Stimulated activated effector memory CD8-positive, alpha-beta T cell treated with anti-CD3 and anti-CD28 coated beads, Interleukin-12 subunit alpha, Interleukin-12 subunit beta, amount 100 ng/mL, for 72 hours (primary cell): Measurements from ENCODE around the gene STOML2.

Source experiments
- ATAC-seq: fragments of 150-1000 bp; cut with Tn5 transposase; 2 replicates; pipeline ENCODE4 v1.10.0; 2021
- DNase-seq, 2 donors: peaks; one replicate each; pipeline ENCODE4 v3.0.0; 2021 to 2022; ENCODE audit warnings: low spot score in 2 of 2
- H3K27ac Mint-ChIP-seq: one replicate; pipeline ENCODE4 v1.8.0; 2022; ENCODE audit warnings: mild to moderate bottlenecking, mixed read lengths
- H3K36me3 Mint-ChIP-seq: one replicate; pipeline ENCODE4 v1.8.0; 2022; ENCODE audit warnings: mild to moderate bottlenecking, mixed read lengths
- H3K4me1 Mint-ChIP-seq: one replicate; pipeline ENCODE4 v1.8.0; 2022; ENCODE audit warnings: mixed read lengths
- H3K4me3 Mint-ChIP-seq: one replicate; pipeline ENCODE4 v1.8.0; 2022; ENCODE audit warnings: mild to moderate bottlenecking, mixed read lengths
- H3K9me3 Mint-ChIP-seq: one replicate; pipeline ENCODE4 v1.8.0; 2022; ENCODE audit warnings: mixed read lengths

The STOML2 gene

DNA sequence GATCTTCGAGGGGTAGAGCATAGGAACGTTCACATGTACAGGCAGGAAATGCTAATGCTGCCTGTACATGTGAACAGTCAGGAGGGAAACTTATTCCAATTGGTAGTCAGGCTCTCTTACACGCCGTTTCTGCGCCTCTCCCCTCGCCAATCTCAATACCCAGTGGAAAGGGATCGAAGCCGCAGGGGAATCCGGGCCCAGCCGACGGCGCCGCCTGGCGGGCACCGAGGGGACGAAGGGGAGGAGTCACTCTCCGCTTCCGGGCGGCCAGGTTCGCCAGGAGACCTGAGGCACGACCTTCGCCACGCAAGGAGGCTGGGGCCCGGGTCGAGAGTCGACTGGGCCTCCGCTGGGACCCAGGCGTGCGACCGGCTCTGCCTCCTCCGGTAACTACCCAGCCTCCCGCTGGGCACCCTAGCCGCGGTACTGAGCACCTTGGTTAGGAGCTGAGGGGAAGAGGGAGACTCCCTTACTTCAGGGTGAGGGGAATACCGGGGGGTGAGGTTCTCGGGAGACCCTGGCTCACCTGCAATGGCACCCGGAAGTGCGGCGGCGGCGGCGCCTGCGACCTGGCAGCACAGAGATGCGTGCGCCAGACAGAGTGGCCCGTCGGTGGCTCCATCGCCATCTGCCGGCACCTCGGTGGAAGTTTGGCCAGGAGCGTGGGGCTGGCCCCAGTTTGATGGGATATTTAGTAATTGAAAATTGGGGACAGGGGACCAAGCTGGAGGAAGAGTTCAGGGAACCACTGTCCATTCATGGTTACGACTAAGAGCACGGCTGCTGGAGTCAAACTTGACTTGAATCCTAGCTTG lies 6.7 kb downstream of the STOML2 start, which contains the start of gene PIGO:
Gene PIGO, minus strand, starts transcription at position 557 of the 815 bp plus-strand sequence. CDS start 1,026 bp downstream, outside the sequence.
- Mint-ChIP-seq H3K4me3 (peak within 1 kb of the TSS; percentile 79), H3K36me3 (peaks cover 64% of the 10 kb centered on the region), H3K9me3 (no peaks in the 10 kb centered on the region), H3K4me1 (peaks cover 46% of the 10 kb centered on the region), H3K27ac (peak within 1 kb of the TSS; percentile 96)
- ATAC-seq, result peak; percentile 94
- peak; percentile 89 to 94 for DNase-seq

DNA sequence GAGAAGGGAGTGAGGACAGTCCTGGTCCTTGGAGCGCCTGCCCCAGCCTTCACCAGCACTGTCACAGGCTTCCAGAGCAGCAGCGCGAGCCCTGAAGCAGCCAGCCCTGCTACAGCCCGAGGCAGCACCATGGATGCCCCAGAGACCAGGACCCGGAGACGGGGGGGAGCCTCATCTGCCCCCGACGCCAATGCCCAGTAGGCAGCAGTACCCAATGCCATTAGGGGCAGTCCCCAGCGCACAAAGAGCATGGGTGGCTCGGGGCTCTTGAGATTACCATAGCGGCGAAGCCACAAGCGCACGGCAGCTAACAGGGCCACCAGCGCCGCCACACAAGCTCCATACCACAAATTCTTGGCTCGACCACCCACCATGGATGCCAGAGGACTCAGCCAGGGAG lies 11.4 kb downstream of the STOML2 start:
- Mint-ChIP-seq H3K4me1 (peaks cover 27% of the 10 kb centered on the region), H3K4me3 (no peak overlapping the region), H3K27ac (no peak overlapping the region), H3K36me3 (peaks cover 72% of the 10 kb centered on the region), H3K9me3 (no peaks in the 10 kb centered on the region)
- ATAC-seq, result no peak
- no peak for DNase-seq

DNA sequence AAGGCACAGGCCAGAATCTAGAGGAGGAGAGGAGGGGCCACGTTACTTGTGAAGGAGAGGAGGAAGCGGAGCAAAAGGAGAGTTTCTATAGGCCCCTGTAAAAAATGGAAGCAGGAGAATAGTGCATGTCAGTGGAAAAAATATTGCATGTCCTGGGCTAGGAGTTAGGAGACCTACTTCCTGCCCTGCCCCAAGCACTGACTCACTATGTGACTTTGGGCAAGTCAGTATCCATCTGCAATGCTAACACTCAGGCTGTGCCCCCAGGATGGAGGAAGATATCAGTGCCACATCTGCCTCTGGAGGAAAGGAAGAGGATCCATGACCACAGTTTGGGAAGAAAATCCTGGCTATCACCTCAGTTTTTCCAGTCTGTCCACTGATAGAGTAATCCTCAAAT lies 13.5 kb downstream of the STOML2 start:
- Mint-ChIP-seq H3K4me1 (peaks cover 6% of the 10 kb centered on the region), H3K4me3 (no peak overlapping the region), H3K9me3 (no peaks in the 10 kb centered on the region), H3K27ac (no peak overlapping the region), H3K36me3 (peaks cover 61% of the 10 kb centered on the region)
- DNase-seq, result no peak
- no peak for ATAC-seq

DNA sequence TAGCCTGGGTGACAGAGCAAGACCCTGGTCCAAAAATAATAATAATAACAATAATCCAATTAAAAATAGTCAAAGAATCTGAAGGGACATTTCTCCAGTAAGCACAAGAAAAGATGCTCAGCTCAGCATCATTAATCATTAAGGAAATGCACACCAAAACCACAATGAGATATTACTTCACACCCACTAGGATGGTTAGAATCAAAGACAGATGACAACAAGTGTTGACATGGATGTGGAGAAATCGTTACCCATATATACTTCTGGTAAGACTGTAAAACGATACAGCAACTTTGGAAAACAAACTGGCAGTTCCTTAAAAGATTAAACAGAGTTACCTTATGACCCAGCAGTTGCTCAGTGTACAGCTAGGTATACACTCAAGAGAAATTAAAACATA lies 17.9 kb downstream of the STOML2 start:
- ATAC-seq, result peak; percentile 61
- no peak for DNase-seq
- H3K27ac Mint-ChIP-seq, result no peak overlapping the region
- no peak overlapping the region for H3K4me3 Mint-ChIP-seq
- peaks cover 4% of the 10 kb centered on the region for H3K4me1 Mint-ChIP-seq
- H3K36me3 Mint-ChIP-seq, result peaks cover 34% of the 10 kb centered on the region
- no peaks in the 10 kb centered on the region for H3K9me3 Mint-ChIP-seq

DNA sequence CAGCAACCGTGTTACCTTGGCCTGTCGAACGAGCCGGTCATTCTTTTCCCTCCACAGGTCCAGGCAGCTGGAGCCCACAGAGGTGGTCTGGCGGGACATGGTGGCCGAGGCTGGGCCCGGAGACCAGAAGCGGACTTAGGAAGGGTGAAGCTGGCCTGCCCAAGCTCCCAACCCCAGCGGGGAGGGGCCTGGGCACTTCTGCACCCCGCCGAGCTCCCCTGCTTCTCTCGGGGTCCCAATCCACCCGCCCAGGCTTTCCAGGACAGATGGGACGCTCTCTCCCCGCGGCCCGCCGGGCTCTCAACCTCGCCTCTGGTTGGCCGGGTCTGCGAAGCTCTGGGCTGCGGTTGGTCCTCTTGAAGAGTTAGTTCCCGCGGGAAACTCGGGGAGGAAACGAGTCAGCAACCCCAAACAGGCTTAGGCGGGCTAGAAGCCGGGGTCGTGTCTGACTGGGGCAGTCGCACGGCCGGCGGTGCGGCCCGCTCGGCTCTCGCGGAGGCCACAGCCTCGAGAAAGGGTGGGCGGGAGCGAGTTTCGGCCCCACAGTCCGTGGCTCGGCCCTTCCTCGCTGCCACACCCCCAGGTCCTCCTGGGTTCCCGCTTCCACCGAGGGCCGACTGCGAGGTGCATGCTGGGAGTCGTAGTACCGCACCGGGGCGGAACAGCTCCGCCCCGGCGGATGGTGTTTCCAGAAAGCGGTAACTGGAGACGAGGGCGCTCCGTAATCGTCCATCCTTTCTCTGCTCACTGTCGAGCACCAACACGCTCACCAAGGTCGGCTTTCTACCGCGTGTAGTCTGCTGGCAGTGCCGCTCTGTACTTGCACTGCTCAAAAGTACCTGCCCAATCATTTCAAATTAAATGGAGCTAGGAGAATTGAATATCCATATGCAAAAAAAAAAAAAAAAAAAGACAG lies 23.2 kb downstream of the STOML2 start, which contains the start of gene FANCG:
Gene FANCG, minus strand, starts transcription at position 517 of the 916 bp plus-strand sequence. Its CDS starts 418 bp downstream, at position 99.
- Mint-ChIP-seq H3K27ac (peak within 1 kb of the TSS; percentile 96), H3K9me3 (no peaks in the 10 kb centered on the region), H3K36me3 (peaks cover 46% of the 10 kb centered on the region), H3K4me3 (peak within 1 kb of the TSS; percentile 95), H3K4me1 (peaks cover 36% of the 10 kb centered on the region)
- peak; percentile 72 to 93 for DNase-seq
- peak; percentile 94 for ATAC-seq

DNA sequence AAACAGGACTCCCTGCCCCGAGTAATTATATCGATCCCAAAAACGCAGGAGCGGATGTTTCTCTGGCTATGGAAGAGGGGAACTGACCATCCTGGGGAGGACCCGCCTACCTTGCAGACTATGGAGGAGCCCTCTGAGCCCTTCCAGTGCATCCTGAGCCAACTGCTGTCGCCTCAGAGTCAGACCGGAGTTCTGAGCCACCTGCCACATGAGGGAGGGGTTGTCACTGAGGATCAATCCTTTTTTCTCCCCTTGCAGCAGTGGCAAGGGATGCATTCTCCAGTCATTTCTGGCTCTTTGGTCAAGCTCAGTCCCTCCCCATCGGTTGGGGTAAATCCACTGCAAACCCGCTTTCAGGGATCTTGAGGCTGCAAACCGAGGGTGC lies 23.9 kb downstream of the STOML2 start:
- H3K36me3 Mint-ChIP-seq, result peaks cover 52% of the 10 kb centered on the region
- H3K4me1 Mint-ChIP-seq, result peaks cover 42% of the 10 kb centered on the region
- H3K4me3 Mint-ChIP-seq, result peak overlapping the region; percentile 95
- no peaks in the 10 kb centered on the region for H3K9me3 Mint-ChIP-seq
- DNase-seq, result peak in 1 of 2 donors; percentile 58
- ATAC-seq, result peak; percentile 2
- H3K27ac Mint-ChIP-seq, result peak overlapping the region; percentile 96

DNA sequence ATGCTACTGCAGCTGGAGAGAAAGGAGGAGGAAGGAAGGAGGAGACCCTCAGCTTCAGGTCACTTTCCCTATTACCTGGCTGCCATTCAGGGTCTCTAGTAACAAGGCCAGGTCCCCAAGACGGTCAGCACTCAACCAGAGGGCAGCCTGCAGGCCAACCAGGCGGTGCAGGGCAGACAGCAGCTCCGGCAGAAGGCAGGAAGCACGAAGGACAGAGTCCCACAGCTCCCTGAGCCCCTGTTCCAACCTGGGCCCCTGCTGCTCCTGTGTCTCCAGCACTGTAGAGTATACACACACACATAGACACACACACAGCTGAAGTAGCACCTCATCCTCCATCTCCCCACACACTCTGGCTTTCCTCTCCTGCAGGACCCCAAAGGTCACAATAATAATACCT lies 24.9 kb downstream of the STOML2 start:
- DNase-seq (no peak), ATAC-seq (no peak)
- Mint-ChIP-seq H3K4me1 (peaks cover 52% of the 10 kb centered on the region), H3K4me3 (peak overlapping the region; percentile 95), H3K36me3 (peaks cover 59% of the 10 kb centered on the region), H3K27ac (peak overlapping the region; percentile 96), H3K9me3 (no peaks in the 10 kb centered on the region)

DNA sequence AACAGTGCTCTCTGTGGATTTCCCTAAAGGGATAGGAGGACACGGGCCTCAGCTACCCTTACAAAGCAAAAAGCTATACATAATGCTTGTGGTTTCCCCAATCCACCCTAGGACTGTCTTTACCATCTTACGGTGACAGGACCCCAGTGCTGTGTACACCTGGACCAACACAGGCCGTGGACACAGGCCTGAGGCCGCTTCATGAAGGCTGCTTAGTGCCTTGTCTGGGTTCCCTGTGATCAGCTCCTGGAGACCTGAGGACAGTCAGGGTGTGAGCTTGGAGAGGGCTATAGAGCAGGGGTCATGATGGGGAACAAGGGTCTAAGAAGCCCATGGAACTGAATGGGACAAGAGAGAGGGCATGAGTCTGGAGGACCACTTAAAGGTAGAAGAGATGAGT lies 26.1 kb downstream of the STOML2 start:
- Mint-ChIP-seq H3K4me3 (peak overlapping the region; percentile 95), H3K9me3 (no peaks in the 10 kb centered on the region), H3K36me3 (peaks cover 69% of the 10 kb centered on the region), H3K4me1 (peaks cover 59% of the 10 kb centered on the region), H3K27ac (peak overlapping the region; percentile 1)
- DNase-seq, result no peak
- ATAC-seq, result no peak

DNA sequence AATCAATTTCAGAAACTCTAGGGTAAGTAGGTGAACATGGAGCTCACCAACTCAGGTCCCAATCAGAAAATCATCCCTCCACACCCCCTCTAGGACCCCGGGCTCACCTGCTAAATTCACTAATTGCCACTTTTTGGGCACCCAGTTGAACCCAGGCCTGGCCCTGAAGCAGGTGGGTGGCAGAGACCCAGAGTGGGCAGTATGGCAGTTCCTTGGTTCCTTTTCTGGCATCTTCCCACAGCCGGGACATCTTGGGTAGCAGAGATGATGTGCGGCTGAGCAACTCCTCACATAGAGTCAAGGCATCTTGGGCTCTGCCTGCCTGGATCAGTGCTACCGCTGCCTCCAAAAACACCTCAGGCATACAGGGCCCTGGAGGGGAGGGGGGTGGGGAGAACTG lies 27.6 kb downstream of the STOML2 start:
- DNase-seq, result no peak
- Mint-ChIP-seq H3K4me1 (peaks cover 65% of the 10 kb centered on the region), H3K27ac (no peak overlapping the region), H3K4me3 (no peak overlapping the region), H3K9me3 (no peaks in the 10 kb centered on the region), H3K36me3 (peaks cover 84% of the 10 kb centered on the region)
- ATAC-seq, result no peak

DNA sequence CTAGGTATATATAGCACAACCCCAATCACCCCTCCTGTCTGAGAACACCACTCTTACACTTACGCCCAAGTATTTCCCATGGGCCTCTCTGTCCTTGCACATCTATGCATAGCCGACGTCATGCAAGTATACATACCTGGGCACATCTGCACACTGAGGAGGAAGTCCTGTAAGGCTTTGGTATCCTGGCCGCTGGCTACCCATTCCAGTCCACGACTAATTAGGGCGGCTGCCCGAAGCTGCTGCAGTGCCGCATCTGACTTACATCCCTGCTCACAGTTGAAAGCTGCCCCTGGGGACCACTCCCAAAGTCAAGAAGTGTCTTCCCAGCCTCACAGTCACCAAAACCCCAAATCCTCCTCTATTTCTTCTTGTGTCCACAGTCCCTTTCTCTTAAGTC lies 28.1 kb downstream of the STOML2 start:
- no peaks in the 10 kb centered on the region for H3K9me3 Mint-ChIP-seq
- no peak overlapping the region for H3K27ac Mint-ChIP-seq
- H3K36me3 Mint-ChIP-seq, result peaks cover 84% of the 10 kb centered on the region
- no peak for DNase-seq
- H3K4me1 Mint-ChIP-seq, result peaks cover 65% of the 10 kb centered on the region
- no peak for ATAC-seq
- no peak overlapping the region for H3K4me3 Mint-ChIP-seq

DNA sequence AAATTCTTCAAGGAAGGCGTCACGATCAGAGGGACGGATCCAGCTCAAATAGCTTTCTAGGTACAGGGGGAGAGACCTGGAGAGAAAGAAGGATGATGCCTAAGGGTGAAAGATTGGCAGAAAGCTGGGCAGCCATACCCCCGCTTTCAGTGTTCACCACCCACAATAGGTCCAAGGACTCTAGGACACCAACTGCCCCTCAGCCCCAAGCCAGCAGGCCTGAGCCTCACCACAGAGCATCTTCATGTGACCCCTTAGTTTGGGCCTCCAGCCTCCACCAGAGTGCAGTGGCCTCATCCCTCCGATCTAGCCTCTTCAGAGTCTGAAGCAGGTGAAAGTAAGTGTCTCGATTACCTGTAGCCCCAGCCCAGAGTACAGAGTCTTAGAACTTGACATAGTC lies 28.8 kb downstream of the STOML2 start:
- H3K36me3 Mint-ChIP-seq, result peaks cover 86% of the 10 kb centered on the region

DNA sequence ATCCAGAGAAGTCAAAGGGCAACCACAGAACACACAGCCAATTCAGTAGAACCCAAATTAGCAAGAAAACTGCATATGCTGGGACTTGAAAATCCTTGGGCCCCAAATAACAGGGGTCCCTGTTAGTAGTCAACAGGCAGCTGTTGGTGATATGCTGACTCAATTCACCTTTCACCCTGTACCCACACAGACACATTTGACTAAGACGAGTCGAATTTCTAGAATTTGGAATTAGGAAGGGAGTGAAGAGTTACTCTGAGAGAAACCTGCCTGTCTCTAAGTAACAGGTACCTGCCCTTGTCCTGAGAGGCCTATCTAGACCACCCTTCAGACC lies 29.7 kb downstream of the STOML2 start:
- Mint-ChIP-seq H3K27ac (peak overlapping the region; percentile 97), H3K4me1 (peaks cover 75% of the 10 kb centered on the region), H3K9me3 (no peaks in the 10 kb centered on the region), H3K4me3 (peak overlapping the region; percentile 88), H3K36me3 (peaks cover 91% of the 10 kb centered on the region)
- peak; percentile 56 for ATAC-seq
- no peak for DNase-seq

More for the DNA sequence above, 28.8 kb downstream of the STOML2 start:
- DNase-seq (no peak), ATAC-seq (no peak)
- H3K9me3 Mint-ChIP-seq, result no peaks in the 10 kb centered on the region
- H3K4me1 Mint-ChIP-seq, result peaks cover 71% of the 10 kb centered on the region
- peak overlapping the region; percentile 97 for H3K27ac Mint-ChIP-seq
- peak overlapping the region; percentile 88 for H3K4me3 Mint-ChIP-seq

DNA sequence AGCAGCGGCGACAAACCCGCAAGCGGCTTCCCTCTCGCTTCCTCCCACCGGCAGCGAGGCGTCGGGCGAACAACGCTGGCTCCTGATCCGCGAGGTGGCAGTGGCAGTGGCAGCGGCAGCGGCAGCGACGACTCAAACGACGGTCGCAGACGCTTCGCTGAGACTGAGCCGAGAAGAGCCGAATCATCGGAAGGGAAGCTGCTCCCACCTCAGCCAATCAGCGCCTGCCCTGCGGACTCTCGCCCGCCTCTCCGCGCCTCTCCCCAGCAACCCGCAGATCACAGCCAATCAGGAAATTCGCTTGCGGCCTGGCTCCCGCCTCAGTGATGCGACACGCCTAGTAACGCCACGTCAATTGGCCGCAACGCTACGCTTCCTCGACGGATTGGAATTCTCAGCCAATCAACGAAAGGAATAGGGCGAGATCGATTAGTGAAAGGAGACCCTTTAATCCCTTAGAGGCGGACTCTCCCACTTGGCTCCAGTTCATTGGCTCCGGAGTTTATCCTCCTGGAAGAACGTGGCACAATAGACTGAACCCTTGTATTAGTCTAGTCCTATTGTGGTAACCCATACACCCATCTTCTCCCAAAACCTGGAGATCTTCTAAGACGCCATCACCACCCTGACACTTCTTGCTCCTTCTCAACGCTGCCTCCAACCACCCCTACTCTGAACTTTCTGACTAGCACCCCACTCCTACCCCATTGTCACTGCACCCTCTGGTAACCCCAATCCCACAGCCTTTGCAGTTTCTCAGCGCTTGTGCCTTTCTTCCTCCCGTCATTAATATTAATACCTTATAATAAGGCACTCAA lies 30.3 kb downstream of the STOML2 start, which contains the start of gene VCP:
Gene VCP, minus strand, starts transcription at position 165 of the 818 bp plus-strand sequence. CDS start 272 bp downstream, outside the sequence.
- no peaks in the 10 kb centered on the region for H3K9me3 Mint-ChIP-seq
- DNase-seq, result peak; percentile 81 to 96
- peak; percentile 92 for ATAC-seq
- peaks cover 75% of the 10 kb centered on the region for H3K4me1 Mint-ChIP-seq
- H3K36me3 Mint-ChIP-seq, result peaks cover 91% of the 10 kb centered on the region
- H3K4me3 Mint-ChIP-seq, result peak within 1 kb of the TSS; percentile 88
- H3K27ac Mint-ChIP-seq, result peak within 1 kb of the TSS; percentile 97

DNA sequence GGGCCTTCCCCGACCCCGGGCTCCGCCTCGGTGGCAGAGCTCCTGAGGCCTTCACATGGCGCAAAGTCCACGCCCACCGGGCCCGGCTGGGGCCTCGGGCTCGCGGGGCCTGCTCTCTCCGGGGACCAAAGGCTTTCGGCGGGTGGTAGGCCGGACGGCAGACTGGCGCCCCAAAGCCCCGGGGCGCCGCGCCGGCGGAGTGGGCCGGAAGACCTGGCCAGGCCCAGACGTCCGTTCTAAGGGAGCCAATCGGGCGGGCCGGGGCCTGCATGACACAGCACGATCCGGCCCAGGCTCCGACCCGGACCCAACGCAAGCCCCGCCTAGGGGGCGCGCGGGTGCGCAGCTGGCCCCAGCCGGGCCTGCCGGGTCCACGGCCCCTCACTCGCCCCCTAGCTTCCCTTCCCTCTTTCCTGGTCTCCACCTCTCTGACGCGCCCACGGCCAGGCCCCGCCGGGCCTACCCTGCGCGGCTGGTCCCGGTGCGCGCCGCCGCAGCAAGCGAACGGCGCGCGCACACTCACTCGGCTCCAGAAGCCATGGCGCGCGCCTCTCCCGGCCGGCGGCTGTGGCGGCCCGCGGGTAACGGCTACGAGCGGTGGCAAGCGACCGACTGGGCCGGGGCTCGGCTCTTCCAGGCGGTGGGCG lies 31.0 kb downstream of the STOML2 start:
- DNase-seq (peak; percentile 65 to 88), ATAC-seq (peak; percentile 69)
- peak overlapping the region; percentile 97 for H3K27ac Mint-ChIP-seq
- peak overlapping the region; percentile 88 for H3K4me3 Mint-ChIP-seq
- H3K36me3 Mint-ChIP-seq, result peaks cover 91% of the 10 kb centered on the region
- H3K4me1 Mint-ChIP-seq, result peaks cover 75% of the 10 kb centered on the region
- H3K9me3 Mint-ChIP-seq, result no peaks in the 10 kb centered on the region
